ENCODE data around the gene KCNQ1OT1. TPM values are rescaled to one million over a fixed set of nuclear protein-coding genes. Genes with fewer than 3 reads are reported as not detected.

KCNQ1OT1 gene
- total and polyA plus RNA-seq, 10 donors = 0.02 to 3.1 (median 1.7) TPM

DNA sequence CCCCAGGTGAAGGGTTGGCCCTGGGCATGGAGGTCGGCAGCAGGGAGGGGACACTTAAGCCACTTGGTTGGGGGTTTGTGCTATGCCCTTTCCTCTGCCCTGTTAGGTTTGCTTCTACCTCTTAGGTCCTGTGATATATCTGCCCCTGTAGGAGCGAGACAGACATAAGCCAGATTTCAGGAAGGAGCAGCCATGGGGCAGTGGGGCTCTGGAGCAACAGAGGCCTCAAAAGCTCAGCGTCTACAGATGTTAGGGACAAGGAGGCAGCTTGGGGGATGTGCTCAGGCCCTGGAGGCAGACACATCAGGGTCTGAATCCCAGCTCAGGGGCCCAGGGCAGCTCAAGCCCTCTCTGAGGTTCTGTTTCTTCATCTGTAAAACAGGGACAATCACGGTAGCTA is 27.2 kb upstream of the KCNQ1OT1 start:
- Histone ChIP-seq H3K36me3 (no peaks in the 10 kb centered on the region), H3K4me3 (no peak overlapping the region), H3K4me1 (no peaks in the 10 kb centered on the region), H3K9me3 (no peaks in the 10 kb centered on the region), H3K27me3 (replicated peaks in 1 of 7) (no peaks in the 10 kb centered on the region), H3K27ac (no peak overlapping the region)
- DNase-seq = no peak
- intact Hi-C loops (cut with DNase I; ENCODE audit: low total_unique reads) = no loop called here
- WGBS, 5 donors = 89 to 97% (median 92%) methylated on average over 4 of the region's 4 CpGs
- TF ChIP-seq POLR2AphosphoS5 (IDR thresholded peaks at IDR 0.05) (no peak), POLR2A (IDR thresholded peaks at IDR 0.05) (no peak)
- TF ChIP-seq, protein P1, sequence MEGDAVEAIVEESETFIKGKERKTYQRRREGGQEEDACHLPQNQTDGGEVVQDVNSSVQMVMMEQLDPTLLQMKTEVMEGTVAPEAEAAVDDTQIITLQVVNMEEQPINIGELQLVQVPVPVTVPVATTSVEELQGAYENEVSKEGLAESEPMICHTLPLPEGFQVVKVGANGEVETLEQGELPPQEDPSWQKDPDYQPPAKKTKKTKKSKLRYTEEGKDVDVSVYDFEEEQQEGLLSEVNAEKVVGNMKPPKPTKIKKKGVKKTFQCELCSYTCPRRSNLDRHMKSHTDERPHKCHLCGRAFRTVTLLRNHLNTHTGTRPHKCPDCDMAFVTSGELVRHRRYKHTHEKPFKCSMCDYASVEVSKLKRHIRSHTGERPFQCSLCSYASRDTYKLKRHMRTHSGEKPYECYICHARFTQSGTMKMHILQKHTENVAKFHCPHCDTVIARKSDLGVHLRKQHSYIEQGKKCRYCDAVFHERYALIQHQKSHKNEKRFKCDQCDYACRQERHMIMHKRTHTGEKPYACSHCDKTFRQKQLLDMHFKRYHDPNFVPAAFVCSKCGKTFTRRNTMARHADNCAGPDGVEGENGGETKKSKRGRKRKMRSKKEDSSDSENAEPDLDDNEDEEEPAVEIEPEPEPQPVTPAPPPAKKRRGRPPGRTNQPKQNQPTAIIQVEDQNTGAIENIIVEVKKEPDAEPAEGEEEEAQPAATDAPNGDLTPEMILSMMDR (IDR thresholded peaks at IDR 0.05 in 8 of 11, conservative IDR thresholded peaks at IDR 0.05 in 3 of 11) = no peak

DNA sequence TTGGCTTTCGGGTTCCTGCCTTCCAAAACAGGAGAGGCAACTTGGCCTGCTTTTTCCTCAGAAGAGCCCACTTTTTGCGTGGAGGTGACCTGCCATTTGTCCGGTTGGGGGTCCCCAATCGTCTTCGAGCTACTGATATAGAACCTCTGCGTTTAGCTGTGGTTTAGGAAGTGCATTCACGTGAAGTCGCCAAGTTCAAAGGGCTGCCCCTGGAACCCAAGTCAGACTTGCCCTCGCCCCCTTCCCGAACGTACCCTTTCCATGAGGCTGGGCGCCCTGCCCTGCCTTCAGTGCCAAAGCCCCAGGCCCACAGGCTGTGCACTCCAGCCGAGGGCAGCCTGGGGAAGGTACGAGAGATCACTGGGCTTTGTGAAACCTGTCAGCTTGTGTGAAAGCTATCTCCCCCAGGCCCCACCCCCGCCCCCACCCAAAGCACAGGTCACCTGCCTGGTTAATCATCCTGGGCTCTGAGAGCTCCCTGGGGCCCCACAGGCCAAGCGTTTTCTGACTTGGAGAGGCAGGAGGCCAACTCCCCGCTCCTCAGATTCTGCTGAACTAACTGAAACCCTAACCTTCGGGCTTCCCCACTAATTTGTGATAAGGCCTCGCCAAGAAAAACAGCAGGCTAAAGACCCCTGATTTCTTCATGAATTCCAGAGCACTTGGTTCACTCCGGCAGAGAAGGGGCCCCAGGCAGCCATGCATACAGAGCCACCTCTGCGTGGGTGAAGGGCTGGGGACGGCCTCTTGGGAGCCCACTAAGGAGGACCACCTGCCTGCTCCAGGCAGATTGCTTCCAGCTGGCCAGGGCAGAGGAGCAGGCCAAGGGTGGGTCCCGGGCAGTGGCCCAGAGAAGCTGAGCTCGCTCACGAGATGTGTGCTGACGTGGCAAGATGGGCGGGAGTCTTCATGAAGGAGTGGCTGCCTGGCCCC is 25.8 kb upstream of the KCNQ1OT1 start:
- Histone ChIP-seq H3K27me3 (replicated peaks in 1 of 7) (no peaks in the 10 kb centered on the region), H3K9me3 (no peaks in the 10 kb centered on the region), H3K4me3 (no peak overlapping the region), H3K4me1 (no peaks in the 10 kb centered on the region), H3K36me3 (no peaks in the 10 kb centered on the region), H3K27ac (no peak overlapping the region)
- WGBS, 5 donors = 88 to 93% (median 92%) methylated on average over 19 to 27 of the region's 27 CpGs
- TF ChIP-seq, protein P1 (IDR thresholded peaks at IDR 0.05 in 8 of 11, conservative IDR thresholded peaks at IDR 0.05 in 3 of 11) = no peak
- TF ChIP-seq POLR2A (IDR thresholded peaks at IDR 0.05) (no peak), POLR2AphosphoS5 (IDR thresholded peaks at IDR 0.05) (no peak)
- DNase-seq = no peak
- intact Hi-C loops (cut with DNase I; ENCODE audit: low total_unique reads) = no loop called here

DNA sequence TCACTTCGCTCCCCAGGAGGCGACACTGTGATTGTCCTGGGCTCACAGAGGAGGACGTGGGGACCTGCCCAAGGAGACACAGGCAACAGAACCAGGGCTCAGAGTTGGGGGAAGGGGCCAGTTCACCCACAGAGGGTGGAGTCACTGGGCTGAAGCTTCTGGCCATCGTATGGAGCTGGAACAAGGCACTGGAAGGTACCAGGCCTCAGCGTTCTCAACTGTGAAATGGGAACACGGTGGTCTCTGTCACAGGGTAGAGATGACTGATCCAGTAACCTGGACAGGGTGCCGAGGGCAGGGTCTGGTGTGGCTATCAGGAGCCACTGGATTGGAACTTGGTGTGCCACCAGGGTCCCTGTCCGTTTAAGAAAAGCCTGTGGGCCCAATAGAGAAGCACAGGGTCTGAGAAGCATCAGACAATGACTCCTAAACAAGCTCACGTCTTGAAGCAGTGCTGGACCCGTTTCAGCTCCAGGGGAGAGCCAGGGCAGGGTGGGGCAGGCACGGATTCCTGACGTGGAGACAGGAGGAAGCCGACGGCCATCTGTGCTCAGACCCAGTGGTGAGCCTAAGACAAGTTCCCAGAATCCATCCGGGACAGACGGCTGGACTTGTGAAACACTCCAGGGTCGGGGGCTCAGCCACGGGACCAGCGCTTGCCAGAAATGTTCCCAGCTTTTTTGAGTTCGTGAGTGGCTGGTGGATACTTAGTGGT is 25.0 kb upstream of the KCNQ1OT1 start:
- H3K27me3 ChIP-seq (replicated peaks in 1 of 7) = no peaks in the 10 kb centered on the region
- TF ChIP-seq, protein P1 (IDR thresholded peaks at IDR 0.05 in 8 of 11, conservative IDR thresholded peaks at IDR 0.05 in 3 of 11) = no peak
- TF ChIP-seq POLR2A (IDR thresholded peaks at IDR 0.05) = no peak
- TF ChIP-seq POLR2AphosphoS5 (IDR thresholded peaks at IDR 0.05) = no peak
- no peak overlapping the region for H3K27ac ChIP-seq
- H3K36me3 ChIP-seq = no peaks in the 10 kb centered on the region
- no peaks in the 10 kb centered on the region for H3K4me1 ChIP-seq
- WGBS, 5 donors = 77 to 91% (median 85%) methylated on average over 17 to 20 of the region's 20 CpGs
- DNase-seq = no peak
- H3K9me3 ChIP-seq = no peaks in the 10 kb centered on the region
- no peak overlapping the region for H3K4me3 ChIP-seq
- intact Hi-C loops (cut with DNase I; ENCODE audit: low total_unique reads) = no loop called here

DNA sequence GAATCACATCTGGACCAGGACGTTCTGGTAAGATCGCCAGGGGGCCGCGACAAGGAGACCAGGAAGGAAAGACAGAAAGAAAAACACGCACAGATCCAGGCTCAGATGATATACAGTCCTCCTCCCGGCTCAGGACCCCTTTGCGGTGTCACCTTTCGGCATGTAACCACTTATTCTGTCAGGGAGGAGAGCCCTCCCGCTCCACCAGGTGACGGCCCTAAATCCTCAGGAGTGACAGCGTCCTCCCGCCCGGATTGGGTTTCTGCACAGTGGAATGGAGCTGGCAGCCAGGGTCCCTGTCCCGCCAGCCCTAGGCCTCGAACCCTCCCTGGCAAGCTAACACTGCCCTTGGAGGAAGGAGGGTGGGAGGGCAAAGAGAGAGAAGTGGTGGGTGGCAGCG is 24.3 kb upstream of the KCNQ1OT1 start:
- no peak overlapping the region for H3K27ac ChIP-seq
- no peak overlapping the region for H3K4me3 ChIP-seq
- no peaks in the 10 kb centered on the region for H3K27me3 ChIP-seq (replicated peaks in 1 of 7)
- TF ChIP-seq, protein P1 (IDR thresholded peaks at IDR 0.05 in 8 of 11, conservative IDR thresholded peaks at IDR 0.05 in 3 of 11) = no peak
- TF ChIP-seq POLR2A (IDR thresholded peaks at IDR 0.05) (no peak), POLR2AphosphoS5 (IDR thresholded peaks at IDR 0.05) (no peak)
- intact Hi-C loops (cut with DNase I; ENCODE audit: low total_unique reads) = no loop called here
- no peaks in the 10 kb centered on the region for H3K4me1 ChIP-seq
- no peaks in the 10 kb centered on the region for H3K9me3 ChIP-seq
- WGBS, 5 donors = 90 to 94% (median 92%) methylated on average over 16 of the region's 16 CpGs
- no peak for DNase-seq
- H3K36me3 ChIP-seq = no peaks in the 10 kb centered on the region
